ENCODE data around the gene POLN.

POLN gene

GRCh38 chr4:2079926-2080325 lies 162.0 kb downstream of the POLN start:
- DNase-seq = peak; percentile 32

DNA sequence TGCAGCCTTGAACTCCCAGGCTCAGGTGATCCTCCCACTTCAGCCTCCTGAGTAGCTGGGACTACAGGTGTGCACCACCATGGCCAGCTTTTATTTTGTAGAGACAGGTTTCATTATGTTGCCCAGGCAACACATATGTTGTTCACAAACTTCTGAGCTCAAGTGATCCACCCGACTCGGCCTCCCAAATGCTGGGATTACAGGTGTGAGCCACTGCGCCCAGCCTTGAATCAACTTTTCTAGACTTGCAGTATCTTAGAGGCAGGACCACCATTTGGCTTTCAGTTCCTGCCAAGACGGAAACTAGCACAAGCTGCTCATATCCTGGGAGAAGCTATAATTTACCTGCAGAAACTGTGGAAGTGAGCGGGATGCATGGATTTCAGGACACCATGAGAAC lies 162.9 kb downstream of the POLN start:
- DNase-seq = peak; percentile 6

DNA sequence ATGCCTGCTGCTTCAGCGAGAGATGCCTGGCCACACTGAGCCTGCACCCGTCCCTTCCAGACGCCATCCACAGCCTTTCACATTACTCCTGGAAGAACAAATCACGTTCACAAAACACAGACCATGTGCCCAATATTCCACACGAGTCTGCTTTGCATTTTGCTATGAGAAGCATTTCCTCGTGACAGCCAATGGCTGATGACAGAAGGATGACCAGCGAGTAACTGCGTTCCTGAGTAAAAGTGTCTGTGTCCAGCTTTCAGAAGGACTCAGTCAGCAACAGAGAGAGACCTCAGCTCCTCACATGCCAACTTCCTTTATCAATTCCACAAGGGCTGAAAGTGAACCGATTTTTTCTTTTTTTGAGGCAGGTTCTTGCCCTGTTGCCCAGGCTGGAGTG lies 163.3 kb downstream of the POLN start:
- DNase-seq = no peak

DNA sequence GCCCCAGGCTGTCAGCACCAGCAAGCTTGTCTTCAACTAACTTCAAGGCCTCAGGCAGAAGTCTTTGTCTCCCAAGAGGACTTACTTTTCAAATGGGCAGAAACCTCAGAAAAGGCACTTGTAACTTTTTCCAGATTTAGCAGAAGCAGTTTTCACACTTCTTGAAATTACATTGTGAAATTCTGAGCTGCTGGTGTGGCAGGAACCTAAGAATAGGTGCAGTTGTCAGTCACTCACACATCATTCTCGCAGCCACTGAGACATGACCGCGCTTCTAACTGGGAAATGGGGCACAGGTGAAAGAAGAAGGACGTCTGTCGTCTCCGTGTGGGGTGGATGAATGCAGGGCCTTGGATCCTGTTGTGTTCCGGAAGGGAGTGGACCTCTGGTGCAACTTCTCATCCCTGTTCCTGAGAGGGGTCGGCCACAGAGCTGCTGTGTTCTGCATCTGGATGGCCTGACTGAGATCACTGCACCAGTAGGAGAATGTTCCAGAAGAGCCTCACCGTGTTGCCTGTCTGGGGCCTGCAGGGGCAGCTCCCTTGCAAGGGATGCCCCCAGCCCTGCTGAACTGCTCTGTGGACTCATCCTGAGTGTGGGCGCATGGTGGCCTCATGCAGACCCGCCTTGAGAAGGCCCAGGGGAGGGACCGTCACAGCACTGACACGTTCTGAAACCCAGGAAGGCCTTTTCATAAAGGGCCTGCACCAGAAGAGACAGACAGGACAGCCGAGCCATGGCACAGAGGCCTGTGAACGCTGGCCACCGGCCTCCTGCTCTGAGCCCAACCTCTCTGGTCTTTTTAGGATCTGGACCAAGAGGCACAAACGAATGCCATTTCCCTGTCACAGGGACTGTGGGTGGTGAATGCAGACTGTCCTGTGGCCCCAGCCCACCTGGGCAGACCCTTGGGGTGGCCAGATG lies 164.1 kb downstream of the POLN start:
- DNase-seq = no peak

DNA sequence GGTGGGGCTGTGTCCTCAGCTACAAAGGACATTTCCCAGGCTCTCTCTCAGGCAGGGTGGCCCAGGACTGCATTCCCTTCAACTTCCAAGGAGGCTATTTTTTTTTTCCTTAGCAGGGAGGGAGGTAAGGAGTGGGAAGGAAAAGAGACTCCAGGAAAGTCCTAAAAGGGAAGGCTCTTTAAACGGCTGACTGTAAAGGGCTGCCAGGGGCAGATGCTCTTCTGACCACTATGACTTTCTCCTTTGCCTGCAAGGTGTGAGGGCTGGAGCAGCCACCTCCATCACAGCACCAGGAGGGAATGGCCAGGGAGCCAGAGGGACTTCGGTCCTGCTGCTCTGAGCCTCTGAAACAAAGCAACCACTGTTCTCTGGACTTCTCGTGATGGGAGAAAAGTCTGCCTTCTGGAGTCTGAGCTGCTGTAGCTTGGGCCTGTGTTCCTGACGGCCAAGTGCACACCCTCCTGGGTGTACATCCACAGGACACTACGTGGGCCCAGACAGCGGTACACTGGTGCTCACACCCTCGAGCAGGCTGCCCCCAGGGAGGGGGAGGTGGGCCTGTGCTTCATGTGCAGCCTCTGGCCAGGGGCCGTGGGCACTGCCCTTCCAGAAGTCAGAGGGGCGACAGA lies 164.9 kb downstream of the POLN start:
- DNase-seq = no peak

DNA sequence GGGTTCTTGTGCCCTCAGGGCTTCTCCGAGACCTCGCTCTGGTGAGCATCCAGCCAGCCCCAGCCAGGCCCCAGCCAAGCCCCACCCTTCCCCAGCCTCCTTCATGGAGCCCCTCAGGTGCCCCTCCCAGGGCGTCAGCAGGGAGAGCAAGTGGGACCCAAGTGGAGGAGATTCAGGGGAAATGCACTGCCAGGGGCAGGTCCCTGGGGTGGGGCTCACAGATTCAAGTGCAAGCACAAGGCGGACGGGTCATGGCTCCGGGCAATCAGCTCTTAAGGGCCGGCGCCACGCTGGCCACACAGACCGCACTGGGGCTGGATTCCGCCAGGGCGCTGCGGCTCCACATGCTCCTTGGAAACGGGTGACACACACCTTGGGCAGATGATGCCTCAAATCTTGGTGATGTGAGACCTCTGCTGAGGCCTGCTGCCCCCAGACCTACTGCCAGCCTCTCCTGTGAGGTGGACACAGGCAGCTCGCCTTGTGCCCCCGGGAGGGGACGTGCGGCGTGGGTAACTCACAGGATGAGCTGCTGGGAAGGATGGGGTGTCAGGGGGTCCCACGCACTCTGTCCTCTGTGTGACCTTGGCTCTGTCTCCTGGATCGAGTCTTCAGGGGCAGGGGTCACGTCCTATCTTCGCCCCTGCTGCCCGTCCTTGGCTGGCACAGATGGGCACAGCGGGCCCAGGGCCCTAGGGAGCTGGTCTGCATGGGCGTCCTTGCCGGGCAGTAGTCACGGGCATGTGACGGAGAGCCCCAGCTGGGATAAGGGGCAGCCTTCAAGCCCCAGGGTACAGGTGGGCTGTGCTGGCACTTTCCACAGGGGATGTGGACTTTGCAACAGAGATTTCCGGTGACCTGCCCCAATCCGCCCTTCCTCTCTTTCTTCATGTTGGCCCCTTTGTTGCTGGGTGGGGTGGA lies 165.7 kb downstream of the POLN start:
- DNase-seq = no peak

DNA sequence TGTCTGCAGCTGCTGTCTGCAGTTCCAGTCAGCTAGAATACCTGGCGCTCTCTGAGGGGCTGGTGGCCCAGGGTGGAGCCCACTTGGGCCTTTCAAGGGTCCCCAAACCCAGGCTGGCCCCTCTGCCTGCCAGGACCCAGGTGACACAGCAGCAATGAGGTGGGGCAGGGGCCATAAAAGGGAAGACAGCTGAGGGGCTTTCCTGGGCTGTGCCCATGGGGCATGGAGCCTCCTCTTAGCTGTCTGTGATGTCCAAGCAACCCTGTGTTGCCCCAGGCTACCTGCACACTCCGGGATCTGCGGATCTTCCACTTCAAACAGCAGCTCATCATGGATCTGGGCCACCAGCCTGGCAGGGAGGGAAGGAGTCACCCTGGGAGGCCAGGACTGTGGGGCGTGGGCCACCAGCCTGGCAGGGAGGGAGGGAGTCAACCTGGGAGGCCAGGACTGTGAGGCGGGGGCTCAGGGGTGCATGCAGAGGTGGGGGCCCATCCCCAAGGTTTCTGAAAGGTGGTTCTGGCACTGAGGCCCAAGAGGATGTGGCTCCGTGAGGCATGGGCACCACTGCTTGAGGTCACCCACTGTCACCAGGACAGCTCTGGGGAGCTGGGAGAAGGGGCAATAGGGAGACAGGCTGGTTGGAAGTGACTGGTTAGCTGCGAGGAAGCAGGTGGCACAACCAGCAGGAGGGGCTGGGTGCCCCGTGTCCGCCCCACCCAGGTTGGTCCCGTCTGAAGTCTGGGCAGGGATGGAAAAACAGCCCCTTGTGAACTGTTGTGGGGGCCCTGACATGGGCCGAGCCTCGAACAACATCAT lies 166.5 kb downstream of the POLN start:
- DNase-seq = no peak

GRCh38 chr4:2074588-2074987 lies 167.3 kb downstream of the POLN start:
- no peak for DNase-seq

- no peak for DNase-seq
Measured at GRCh38 chr4:2073808-2074481, 168.0 kb downstream of the POLN start.

GRCh38 chr4:2072971-2073807 lies 168.7 kb downstream of the POLN start:
- DNase-seq = no peak

GRCh38 chr4:2071912-2072867 lies 169.7 kb downstream of the POLN start:
- no peak for DNase-seq

- DNase-seq = no peak
Measured at GRCh38 chr4:2071252-2071911, 170.5 kb downstream of the POLN start.

DNA sequence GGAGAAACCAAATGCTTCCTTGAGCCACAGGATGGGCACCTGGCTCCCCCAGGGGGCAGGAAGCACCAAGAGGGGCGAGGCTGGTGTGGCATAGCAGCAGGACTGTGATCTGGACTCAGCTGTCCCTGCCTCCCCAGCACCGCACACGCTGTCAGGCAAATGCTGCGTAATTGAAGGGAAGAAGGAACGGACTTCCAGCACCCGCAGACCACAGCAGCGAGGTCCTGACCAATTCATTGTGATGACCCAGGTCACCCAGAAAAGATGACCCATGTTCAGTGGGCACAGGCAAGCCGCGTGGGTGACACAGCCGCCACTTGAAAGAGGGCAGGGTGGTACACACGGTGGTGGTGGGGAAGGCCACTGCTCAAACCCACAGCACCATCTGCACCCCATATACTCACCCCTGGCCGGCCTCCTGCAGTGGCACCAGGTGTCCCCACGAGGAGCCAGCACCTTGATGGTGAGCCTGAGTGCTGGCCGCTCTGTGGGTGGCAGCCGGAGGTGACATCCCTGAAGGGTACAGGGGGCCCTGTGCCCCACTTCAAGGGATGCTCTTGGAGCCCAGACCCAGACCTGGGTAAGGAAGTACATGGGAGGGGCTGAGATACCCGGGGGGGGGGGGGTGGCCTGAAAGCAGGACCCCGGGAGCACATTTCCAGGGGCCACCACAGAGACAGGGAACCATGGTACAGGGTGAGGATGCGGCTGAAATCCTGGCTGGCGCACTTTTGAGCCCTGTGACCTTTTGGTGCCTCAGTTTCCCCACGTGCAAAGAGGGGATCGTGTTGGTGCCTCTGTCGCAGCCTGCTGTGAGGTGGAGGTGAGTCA lies 171.3 kb downstream of the POLN start:
- no peak for DNase-seq

GRCh38 chr4:2069986-2070385 lies 171.9 kb downstream of the POLN start:
- no peak for DNase-seq

- DNase-seq = no peak
Measured at GRCh38 chr4:2069161-2069971, 172.6 kb downstream of the POLN start.

GRCh38 chr4:2068566-2068965 lies 173.4 kb downstream of the POLN start:
- no peak for DNase-seq

GRCh38 chr4:2068198-2068470 lies 173.8 kb downstream of the POLN start:
- no peak for DNase-seq

All from activated CD8-positive, alpha-beta memory T cell treated with anti-CD3 and anti-CD28 coated beads, Interleukin-2, amount 50 U/mL, for 48 hours (primary cell).